HEK293 (cell line): Measurements from ENCODE around the gene MED23.

Experiments used
- CTCF ChIA-PET: fragments of 350-600 bp; formaldehyde crosslinking; extraction: SDS; loops from one replicate; lab custom pipeline; 2021; ENCODE audit warnings: antibody characterized with exemption; lab: Yijun Ruan, JAX
- POLR2A ChIA-PET: fragments of 300-600 bp; formaldehyde crosslinking; extraction: SDS; loops from one replicate; lab custom pipeline; 2020; ENCODE audit warnings: antibody characterized with exemption, inconsistent platforms; lab: Yijun Ruan, JAX
- H3K27ac ChIP-seq: fragments of 200-500 bp; sonication (Bioruptor generic); 2 replicates; pipeline ENCODE4 v1.5.1; 2014; ENCODE audit warnings: low read depth, low read length, control low read depth, inconsistent platforms; ENCODE audit errors: extremely low read depth
- H3K36me3 ChIP-seq, 2 experiments: fragments of 200-500 bp in 1 of 2; sonication (Bioruptor generic) in 1 of 2; 1 replicate in 1 of 2; 2 replicates in 1 of 2; pipeline ENCODE4 v1.5.1; 2014 to 2017; ENCODE audit warnings: inconsistent platforms in 2 of 2, low read length in 2 of 2; ENCODE audit not compliant: control insufficient read depth in 2 of 2, insufficient read depth in 1 of 2
- H3K4me1 ChIP-seq: fragments of 200-500 bp; sonication (Bioruptor generic); 2 replicates; pipeline ENCODE4 v1.5.1; 2014; ENCODE audit warnings: mild to moderate bottlenecking, low read length, inconsistent platforms; ENCODE audit not compliant: control insufficient read depth, insufficient read depth
- H3K4me3 ChIP-seq: 2 replicates; pipeline ENCODE4 v1.5.1; 2011; ENCODE audit warnings: low read depth, mild to moderate bottlenecking, control low read depth, low read length, moderate library complexity
- H3K9me3 ChIP-seq: fragments of 200-500 bp; sonication (Bioruptor generic); 2 replicates; pipeline ENCODE4 v1.5.1; 2014; ENCODE audit warnings: low read depth, low read length, inconsistent platforms; ENCODE audit not compliant: control insufficient read depth, insufficient read depth
- BCL11B ChIP-seq: fragments of 450-650 bp; formaldehyde crosslinking; IDR thresholded peaks from 2 replicates; pipeline ENCODE4 v1.5.1; 2016; ENCODE audit warnings: low read depth, missing biosample characterization, missing genetic modification characterization
- GLI2 ChIP-seq: fragments of 450-650 bp; formaldehyde crosslinking; IDR thresholded peaks from 2 replicates; pipeline ENCODE4; 2017; ENCODE audit warnings: missing biosample characterization, missing genetic modification characterization, low read depth, borderline replicate concordance
- GLIS1 ChIP-seq: fragments of 450-650 bp; formaldehyde crosslinking; IDR thresholded peaks from 2 replicates; pipeline ENCODE4 v1.5.1; 2016; ENCODE audit warnings: missing biosample characterization, missing genetic modification characterization
- KLF1 ChIP-seq: fragments of 450-650 bp; formaldehyde crosslinking; IDR thresholded peaks from 2 replicates; pipeline ENCODE4 v1.5.1; 2016; ENCODE audit warnings: missing biosample characterization, missing genetic modification characterization
- SALL2 ChIP-seq: fragments of 450-650 bp; formaldehyde crosslinking; IDR thresholded peaks from 2 replicates; pipeline ENCODE4 v1.5.0; 2017; ENCODE audit warnings: missing biosample characterization, mild to moderate bottlenecking, missing genetic modification characterization, borderline replicate concordance
- SCRT2 ChIP-seq: fragments of 450-650 bp; formaldehyde crosslinking; IDR thresholded peaks from 2 replicates; pipeline ENCODE4 v1.5.1; 2016; ENCODE audit warnings: missing biosample characterization, missing genetic modification characterization
- SETDB1 ChIP-seq: IDR thresholded peaks from one replicate; pipeline ENCODE4 v1.6.1; 2017; ENCODE audit warnings: mild to moderate bottlenecking, low read length, moderate library complexity, mixed read lengths; ENCODE audit not compliant: insufficient read length
- SP2 ChIP-seq: fragments of 450-650 bp; formaldehyde crosslinking; IDR thresholded peaks from 2 replicates; pipeline ENCODE4 v1.5.1; 2016; ENCODE audit warnings: missing biosample characterization, missing genetic modification characterization
- ZBTB1 ChIP-seq: fragments of 450-650 bp; formaldehyde crosslinking; IDR thresholded peaks from 2 replicates; pipeline ENCODE4 v1.5.1; 2016; ENCODE audit warnings: missing biosample characterization, missing genetic modification characterization
- ZNF112 ChIP-seq: fragments of 450-650 bp; formaldehyde crosslinking; IDR thresholded peaks from 2 replicates; pipeline ENCODE4 v1.5.0; 2017; ENCODE audit warnings: missing biosample characterization, missing genetic modification characterization
- ZNF121 ChIP-seq: fragments of 450-650 bp; formaldehyde crosslinking; IDR thresholded peaks from 2 replicates; pipeline ENCODE4 v1.5.1; 2016; ENCODE audit warnings: missing biosample characterization, missing genetic modification characterization
- ZNF2 ChIP-seq: fragments of 450-650 bp; formaldehyde crosslinking; IDR thresholded peaks from 2 replicates; pipeline ENCODE4 v1.5.1; 2016; ENCODE audit warnings: missing biosample characterization, missing genetic modification characterization
- ZNF48 ChIP-seq: fragments of 450-650 bp; formaldehyde crosslinking; IDR thresholded peaks from 2 replicates; pipeline ENCODE4 v1.5.1; 2016; ENCODE audit warnings: missing biosample characterization, missing genetic modification characterization
- ZNF501 ChIP-seq: fragments of 450-650 bp; formaldehyde crosslinking; IDR thresholded peaks from 2 replicates; pipeline ENCODE4 v1.5.1; 2016; ENCODE audit warnings: missing biosample characterization, missing genetic modification characterization
- ZNF555 ChIP-seq: fragments of 450-650 bp; formaldehyde crosslinking; conservative IDR thresholded peaks from 2 replicates; pipeline ENCODE4 v1.5.1; 2017; ENCODE audit warnings: missing biosample characterization, mild to moderate bottlenecking, missing genetic modification characterization, inconsistent platforms
- ZNF561 ChIP-seq: fragments of 450-650 bp; IDR thresholded peaks from 2 replicates; pipeline ENCODE4 v1.5.1; 2018; ENCODE audit warnings: missing biosample characterization, missing genetic modification characterization, borderline replicate concordance
- ZNF623 ChIP-seq: fragments of 450-650 bp; formaldehyde crosslinking; IDR thresholded peaks from 2 replicates; pipeline ENCODE4 v1.5.1; 2016; ENCODE audit warnings: missing biosample characterization, missing genetic modification characterization
- ZNF670 ChIP-seq: fragments of 450-650 bp; formaldehyde crosslinking; IDR thresholded peaks from 2 replicates; pipeline ENCODE4 v1.5.1; 2016; ENCODE audit warnings: missing biosample characterization, missing genetic modification characterization, low read depth
- ZNF701 ChIP-seq: fragments of 450-650 bp; formaldehyde crosslinking; IDR thresholded peaks from 2 replicates; pipeline ENCODE4 v1.5.1; 2016; ENCODE audit warnings: missing biosample characterization, missing genetic modification characterization
- TF ChIP-seq, protein P1 (sequence below): fragments of 450-650 bp; formaldehyde crosslinking; IDR thresholded peaks from 2 replicates; pipeline ENCODE4 v1.5.1; 2016; ENCODE audit warnings: missing biosample characterization, missing genetic modification characterization, borderline replicate concordance
- TF ChIP-seq, protein P2 (sequence below): fragments of 450-650 bp; formaldehyde crosslinking; IDR thresholded peaks from 2 replicates; pipeline ENCODE4 v1.5.1; 2016; ENCODE audit warnings: missing biosample characterization, missing genetic modification characterization
- TF ChIP-seq, protein P3 (sequence below): fragments of 450-650 bp; formaldehyde crosslinking; IDR thresholded peaks from 2 replicates; pipeline ENCODE4 v1.5.1; 2017; ENCODE audit warnings: missing biosample characterization, missing genetic modification characterization
- TF ChIP-seq, protein P4 (sequence below): fragments of 450-650 bp; formaldehyde crosslinking; IDR thresholded peaks from 2 replicates; pipeline ENCODE4 v1.5.1; 2016; ENCODE audit warnings: missing biosample characterization, missing genetic modification characterization
- TF ChIP-seq, protein P5 (sequence below): fragments of 450-650 bp; formaldehyde crosslinking; IDR thresholded peaks from 2 replicates; pipeline ENCODE4 v1.5.1; 2016; ENCODE audit warnings: missing biosample characterization, missing genetic modification characterization

MED23 gene

DNA sequence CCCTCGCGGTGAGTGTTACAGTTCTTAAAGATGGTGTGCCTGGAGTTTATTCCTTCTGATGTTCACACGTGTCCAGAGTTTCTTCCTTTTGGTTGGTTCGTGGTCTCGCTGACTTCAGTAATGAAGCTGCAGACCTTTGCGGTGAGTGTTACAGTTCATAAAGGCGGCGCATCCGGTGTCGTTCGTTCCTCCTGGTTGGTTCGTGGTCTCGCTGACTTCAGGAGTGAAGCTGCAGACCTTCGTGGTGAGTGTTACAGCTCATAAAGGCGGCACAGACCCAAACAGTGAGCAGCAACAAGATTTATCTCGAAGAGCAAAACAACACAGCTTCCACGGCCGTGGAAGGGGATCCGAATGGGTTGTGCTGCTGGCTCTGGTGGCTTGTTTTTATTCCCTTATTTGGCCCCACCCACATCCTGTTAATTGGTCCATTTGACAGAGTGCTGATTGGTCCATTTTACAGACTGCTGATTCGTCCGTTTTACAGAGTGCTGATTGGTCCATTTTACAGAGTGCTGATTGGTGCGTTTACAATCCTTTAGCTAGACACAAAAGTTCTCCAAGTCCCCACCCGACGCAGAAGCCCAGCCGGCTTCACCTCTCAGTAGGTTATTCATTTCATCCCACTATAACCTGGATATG, 103.2 kb downstream of the MED23 start:
- TF ChIP-seq ZNF670 (tag by site-specific recombination) (no peak), ZNF112 (no peak), SCRT2 (tag by site-specific recombination) (no peak), ZBTB1 (tag by site-specific recombination) (no peak), BCL11B (tag by site-specific recombination) (no peak), ZNF555 (tag by site-specific recombination) (no peak), ZNF701 (tag by site-specific recombination) (no peak), ZNF501 (tag by site-specific recombination) (no peak), ZNF623 (tag by site-specific recombination) (no peak), GLI2 (no peak)
- TF ChIP-seq, protein P1, sequence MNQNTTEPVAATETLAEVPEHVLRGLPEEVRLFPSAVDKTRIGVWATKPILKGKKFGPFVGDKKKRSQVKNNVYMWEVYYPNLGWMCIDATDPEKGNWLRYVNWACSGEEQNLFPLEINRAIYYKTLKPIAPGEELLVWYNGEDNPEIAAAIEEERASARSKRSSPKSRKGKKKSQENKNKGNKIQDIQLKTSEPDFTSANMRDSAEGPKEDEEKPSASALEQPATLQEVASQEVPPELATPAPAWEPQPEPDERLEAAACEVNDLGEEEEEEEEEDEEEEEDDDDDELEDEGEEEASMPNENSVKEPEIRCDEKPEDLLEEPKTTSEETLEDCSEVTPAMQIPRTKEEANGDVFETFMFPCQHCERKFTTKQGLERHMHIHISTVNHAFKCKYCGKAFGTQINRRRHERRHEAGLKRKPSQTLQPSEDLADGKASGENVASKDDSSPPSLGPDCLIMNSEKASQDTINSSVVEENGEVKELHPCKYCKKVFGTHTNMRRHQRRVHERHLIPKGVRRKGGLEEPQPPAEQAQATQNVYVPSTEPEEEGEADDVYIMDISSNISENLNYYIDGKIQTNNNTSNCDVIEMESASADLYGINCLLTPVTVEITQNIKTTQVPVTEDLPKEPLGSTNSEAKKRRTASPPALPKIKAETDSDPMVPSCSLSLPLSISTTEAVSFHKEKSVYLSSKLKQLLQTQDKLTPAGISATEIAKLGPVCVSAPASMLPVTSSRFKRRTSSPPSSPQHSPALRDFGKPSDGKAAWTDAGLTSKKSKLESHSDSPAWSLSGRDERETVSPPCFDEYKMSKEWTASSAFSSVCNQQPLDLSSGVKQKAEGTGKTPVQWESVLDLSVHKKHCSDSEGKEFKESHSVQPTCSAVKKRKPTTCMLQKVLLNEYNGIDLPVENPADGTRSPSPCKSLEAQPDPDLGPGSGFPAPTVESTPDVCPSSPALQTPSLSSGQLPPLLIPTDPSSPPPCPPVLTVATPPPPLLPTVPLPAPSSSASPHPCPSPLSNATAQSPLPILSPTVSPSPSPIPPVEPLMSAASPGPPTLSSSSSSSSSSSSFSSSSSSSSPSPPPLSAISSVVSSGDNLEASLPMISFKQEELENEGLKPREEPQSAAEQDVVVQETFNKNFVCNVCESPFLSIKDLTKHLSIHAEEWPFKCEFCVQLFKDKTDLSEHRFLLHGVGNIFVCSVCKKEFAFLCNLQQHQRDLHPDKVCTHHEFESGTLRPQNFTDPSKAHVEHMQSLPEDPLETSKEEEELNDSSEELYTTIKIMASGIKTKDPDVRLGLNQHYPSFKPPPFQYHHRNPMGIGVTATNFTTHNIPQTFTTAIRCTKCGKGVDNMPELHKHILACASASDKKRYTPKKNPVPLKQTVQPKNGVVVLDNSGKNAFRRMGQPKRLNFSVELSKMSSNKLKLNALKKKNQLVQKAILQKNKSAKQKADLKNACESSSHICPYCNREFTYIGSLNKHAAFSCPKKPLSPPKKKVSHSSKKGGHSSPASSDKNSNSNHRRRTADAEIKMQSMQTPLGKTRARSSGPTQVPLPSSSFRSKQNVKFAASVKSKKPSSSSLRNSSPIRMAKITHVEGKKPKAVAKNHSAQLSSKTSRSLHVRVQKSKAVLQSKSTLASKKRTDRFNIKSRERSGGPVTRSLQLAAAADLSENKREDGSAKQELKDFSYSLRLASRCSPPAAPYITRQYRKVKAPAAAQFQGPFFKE (tag by site-specific recombination), result no peak
- H3K4me1 ChIP-seq, result no peaks in the 10 kb centered on the region
- ChIA-PET CTCF (interaction anchor here (1.3 kb wide), 1 partner anchor 9 kb away, joined by 4 read pairs; no protein-coding TSS in a partner anchor), POLR2A (no interaction called here)
- H3K27ac ChIP-seq, result no peak overlapping the region
- H3K4me3 ChIP-seq, result no peak overlapping the region
- no peaks in the 10 kb centered on the region for H3K36me3 ChIP-seq
- no peaks in the 10 kb centered on the region for H3K9me3 ChIP-seq

DNA sequence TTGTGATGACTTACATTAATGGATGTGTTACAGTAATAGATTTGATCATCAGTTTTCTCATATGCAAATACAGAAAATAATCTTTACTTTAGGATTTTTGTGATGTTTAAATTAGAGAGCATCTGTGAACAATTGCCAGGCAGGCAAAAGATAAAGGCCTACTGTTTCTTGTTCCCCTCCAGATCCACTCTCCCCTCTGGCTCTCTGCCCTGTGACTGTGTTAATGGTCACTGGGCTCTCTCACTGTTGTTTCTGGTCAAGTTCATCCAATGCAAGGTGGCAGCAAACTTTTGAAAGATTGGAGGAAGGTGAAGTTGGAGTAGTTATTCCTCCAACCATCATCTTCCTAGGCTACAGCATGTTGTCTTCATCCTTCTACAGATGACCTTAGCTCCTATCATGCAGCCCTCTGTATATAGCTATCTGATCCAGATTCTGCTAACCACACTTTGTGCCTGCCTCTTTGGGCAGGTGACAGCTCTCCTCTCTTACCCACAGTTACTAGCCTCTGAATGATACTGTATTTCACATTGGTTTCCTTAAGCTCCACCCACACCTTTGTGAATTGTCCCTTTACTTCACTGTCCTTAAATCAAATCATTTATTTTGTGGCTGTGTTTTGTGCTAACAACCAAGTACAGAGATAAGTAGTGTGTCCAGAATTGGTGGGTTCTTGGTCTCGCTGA, 103.9 kb downstream of the MED23 start:
- no peak overlapping the region for H3K4me3 ChIP-seq
- no peaks in the 10 kb centered on the region for H3K36me3 ChIP-seq
- POLR2A ChIA-PET, result no interaction called here
- H3K9me3 ChIP-seq, result no peaks in the 10 kb centered on the region
- no peak overlapping the region for H3K27ac ChIP-seq
- CTCF ChIA-PET, result interaction anchor here (0.6 to 1.3 kb wide), 2 partner anchors 10 to 352 kb away, joined by 4 read pairs; no protein-coding TSS in a partner anchor
- H3K4me1 ChIP-seq, result no peaks in the 10 kb centered on the region
- TF ChIP-seq KLF1, result no peak
- no peak for TF ChIP-seq SETDB1
- TF ChIP-seq ZNF561 (tag by site-specific recombination), result no peak
- TF ChIP-seq, protein P2, sequence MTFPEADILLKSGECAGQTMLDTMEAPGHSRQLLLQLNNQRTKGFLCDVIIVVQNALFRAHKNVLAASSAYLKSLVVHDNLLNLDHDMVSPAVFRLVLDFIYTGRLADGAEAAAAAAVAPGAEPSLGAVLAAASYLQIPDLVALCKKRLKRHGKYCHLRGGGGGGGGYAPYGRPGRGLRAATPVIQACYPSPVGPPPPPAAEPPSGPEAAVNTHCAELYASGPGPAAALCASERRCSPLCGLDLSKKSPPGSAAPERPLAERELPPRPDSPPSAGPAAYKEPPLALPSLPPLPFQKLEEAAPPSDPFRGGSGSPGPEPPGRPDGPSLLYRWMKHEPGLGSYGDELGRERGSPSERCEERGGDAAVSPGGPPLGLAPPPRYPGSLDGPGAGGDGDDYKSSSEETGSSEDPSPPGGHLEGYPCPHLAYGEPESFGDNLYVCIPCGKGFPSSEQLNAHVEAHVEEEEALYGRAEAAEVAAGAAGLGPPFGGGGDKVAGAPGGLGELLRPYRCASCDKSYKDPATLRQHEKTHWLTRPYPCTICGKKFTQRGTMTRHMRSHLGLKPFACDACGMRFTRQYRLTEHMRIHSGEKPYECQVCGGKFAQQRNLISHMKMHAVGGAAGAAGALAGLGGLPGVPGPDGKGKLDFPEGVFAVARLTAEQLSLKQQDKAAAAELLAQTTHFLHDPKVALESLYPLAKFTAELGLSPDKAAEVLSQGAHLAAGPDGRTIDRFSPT, result no peak
- TF ChIP-seq ZNF2, result no peak
- TF ChIP-seq, protein P3, sequence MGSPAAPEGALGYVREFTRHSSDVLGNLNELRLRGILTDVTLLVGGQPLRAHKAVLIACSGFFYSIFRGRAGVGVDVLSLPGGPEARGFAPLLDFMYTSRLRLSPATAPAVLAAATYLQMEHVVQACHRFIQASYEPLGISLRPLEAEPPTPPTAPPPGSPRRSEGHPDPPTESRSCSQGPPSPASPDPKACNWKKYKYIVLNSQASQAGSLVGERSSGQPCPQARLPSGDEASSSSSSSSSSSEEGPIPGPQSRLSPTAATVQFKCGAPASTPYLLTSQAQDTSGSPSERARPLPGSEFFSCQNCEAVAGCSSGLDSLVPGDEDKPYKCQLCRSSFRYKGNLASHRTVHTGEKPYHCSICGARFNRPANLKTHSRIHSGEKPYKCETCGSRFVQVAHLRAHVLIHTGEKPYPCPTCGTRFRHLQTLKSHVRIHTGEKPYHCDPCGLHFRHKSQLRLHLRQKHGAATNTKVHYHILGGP (tag by site-specific recombination), result no peak
- no peak for TF ChIP-seq GLIS1 (tag by site-specific recombination)
- TF ChIP-seq, protein P4, sequence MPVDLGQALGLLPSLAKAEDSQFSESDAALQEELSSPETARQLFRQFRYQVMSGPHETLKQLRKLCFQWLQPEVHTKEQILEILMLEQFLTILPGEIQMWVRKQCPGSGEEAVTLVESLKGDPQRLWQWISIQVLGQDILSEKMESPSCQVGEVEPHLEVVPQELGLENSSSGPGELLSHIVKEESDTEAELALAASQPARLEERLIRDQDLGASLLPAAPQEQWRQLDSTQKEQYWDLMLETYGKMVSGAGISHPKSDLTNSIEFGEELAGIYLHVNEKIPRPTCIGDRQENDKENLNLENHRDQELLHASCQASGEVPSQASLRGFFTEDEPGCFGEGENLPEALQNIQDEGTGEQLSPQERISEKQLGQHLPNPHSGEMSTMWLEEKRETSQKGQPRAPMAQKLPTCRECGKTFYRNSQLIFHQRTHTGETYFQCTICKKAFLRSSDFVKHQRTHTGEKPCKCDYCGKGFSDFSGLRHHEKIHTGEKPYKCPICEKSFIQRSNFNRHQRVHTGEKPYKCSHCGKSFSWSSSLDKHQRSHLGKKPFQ (tag by site-specific recombination), result no peak
- TF ChIP-seq, protein P5, sequence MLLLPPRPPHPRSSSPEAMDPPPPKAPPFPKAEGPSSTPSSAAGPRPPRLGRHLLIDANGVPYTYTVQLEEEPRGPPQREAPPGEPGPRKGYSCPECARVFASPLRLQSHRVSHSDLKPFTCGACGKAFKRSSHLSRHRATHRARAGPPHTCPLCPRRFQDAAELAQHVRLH (tag by site-specific recombination), result no peak
- TF ChIP-seq ZNF48 (tag by site-specific recombination), result no peak
- no peak for TF ChIP-seq ZNF121
- TF ChIP-seq SALL2, result no peak
- TF ChIP-seq SP2 (tag by site-specific recombination), result no peak
